ENCODE results near the gene GADD45A. TPM values are rescaled to one million over a fixed set of nuclear protein-coding genes. Genes with fewer than 3 reads are reported as not detected.

The GADD45A gene
- polyA plus RNA-seq, 5 donors: 22.4 to 38.0 (median 36.3) TPM

Other genes starting within 250 kb of the GADD45A start
- 10 to 100 TPM; 42.2 to 75.1 (median 58.8) TPM for gene GNG12, start 148.3 kb downstream of the GADD45A start, polyA plus RNA-seq (ENCODE audit: insufficient read depth in 1 of 5, insufficient read length in 5 of 5, low replicate concordance in 1 of 5)